Middle frontal gyrus (tissue), 1 donor: ENCODE results near the gene MCF2L.

ENCODE experiments used
- DNase-seq: peaks from one replicate; pipeline ENCODE4 v3.0.0-alpha.2; 2015; ENCODE audit warnings: low spot score; ENCODE audit errors: extremely low spot score

The MCF2L gene

DNA sequence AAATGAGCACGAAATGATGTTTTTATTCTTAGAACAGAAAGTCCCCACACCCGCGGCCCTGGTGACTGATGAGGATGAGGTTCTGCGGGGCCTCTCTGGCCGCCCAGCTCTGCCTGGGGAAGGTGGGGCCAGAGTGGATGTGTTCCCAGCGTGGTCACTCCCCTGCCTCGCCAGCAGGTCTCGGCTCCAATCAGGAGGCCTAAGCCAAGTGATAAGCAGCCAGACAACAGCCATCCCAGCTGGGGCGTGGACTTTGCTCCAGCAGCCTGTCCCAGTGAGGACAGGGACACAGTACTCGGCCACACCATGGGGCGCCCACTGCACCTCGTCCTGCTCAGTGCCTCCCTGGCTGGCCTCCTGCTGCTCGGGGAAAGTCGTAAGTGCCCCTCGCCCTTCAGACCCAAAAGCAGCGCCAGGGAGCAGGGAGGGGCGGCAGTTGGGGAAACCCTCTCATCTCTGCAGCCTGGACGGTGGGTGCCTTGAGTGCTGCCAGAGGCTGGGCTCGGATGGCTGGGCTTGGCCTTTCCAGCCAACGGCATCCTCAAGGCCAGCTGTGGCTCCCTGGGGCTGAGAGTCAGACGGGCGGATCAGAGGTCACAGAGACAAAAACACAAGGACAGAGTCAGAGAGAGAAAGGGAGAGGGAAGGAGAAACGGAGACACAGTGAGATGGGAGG, 153.7 kb downstream of the MCF2L start, which contains the start of gene F10:
Gene F10 (plus strand): TSS at position 250 of the 676 bp plus-strand sequence. CDS start 57 bp downstream, at position 307.
- DNase-seq, result no peak

DNA sequence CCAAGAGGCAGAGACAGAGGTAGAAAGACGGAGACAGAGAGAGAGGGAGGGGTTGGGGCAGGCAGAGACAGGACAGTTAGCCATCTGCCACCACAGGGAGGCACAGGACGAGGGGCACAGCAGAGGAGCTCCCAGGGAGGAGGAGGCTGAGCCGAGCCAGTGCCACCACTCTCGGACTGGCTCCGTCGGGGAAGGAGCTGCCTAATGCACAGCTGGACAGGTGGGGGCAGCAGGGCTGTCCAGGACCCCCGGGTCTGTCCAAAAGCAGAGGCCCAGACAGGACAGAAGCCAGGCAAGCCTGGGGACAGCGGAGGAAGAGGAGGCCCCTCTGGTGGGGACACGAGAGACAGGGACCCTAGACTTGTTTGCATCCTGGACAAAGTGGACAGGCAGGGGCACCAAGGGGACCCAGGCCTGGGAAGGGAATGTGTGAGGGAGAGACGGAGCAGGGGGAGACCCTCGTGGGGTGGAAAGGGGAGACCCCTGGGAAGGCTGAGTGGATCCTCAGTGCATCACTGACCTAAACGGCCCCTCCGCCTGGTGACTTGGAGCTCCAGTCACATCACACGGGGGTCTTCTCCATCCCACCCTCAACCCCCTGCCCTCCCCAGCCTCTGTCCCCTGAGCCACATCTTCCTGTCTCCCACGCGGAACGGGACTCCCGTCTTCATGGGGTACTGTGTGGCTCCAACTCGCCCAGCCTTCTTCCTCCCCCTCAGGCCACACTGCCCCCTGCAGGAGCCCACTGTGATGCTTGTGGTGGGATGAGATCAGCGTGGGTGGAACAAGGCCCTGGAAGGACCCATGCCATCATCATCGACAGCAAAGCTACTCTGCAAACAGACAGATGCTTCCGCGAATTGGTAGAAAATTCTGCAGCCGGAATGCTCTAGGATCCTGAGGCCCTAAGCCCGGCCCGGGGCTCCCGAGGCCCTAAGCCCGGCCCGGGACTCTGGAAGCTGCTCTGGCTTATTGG, 154.5 kb downstream of the MCF2L start:
- no peak for DNase-seq

DNA sequence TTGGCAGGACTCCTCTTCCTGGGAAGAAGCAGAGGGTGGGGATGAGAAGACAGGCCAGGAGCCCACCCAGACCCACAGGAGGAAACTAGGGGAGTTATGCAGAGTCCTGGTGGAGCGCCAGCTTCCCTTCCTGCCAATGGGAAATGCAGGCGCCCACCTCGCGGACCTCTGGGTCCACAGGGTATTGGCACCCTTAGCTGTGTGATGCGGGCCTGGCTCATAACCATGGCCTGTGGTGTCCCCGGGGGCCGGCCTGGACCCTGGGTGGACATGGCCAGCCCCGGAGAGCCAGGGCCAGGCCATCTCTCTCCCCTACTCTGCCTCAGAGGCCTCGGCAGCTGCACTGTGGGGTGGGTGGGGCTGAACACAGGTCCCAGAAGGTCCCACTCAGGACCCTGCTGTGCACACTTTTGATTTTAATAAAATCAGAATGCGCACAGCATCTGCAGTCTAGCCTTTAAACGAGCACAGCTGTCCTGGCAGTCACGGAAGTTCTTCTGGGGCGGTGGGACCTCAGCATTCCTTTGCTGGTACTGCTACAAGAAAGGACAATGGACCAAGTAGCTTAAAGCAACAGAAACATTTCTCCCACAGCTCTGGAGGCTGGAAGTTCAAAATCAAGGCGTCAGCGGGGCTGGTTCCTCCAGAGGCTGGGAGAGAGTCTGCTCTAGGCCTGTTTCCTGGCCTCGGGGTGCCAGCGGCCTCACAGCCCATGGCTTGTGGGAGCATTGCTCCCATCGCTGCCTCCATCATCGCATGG, 155.4 kb downstream of the MCF2L start:
- no peak for DNase-seq

DNA sequence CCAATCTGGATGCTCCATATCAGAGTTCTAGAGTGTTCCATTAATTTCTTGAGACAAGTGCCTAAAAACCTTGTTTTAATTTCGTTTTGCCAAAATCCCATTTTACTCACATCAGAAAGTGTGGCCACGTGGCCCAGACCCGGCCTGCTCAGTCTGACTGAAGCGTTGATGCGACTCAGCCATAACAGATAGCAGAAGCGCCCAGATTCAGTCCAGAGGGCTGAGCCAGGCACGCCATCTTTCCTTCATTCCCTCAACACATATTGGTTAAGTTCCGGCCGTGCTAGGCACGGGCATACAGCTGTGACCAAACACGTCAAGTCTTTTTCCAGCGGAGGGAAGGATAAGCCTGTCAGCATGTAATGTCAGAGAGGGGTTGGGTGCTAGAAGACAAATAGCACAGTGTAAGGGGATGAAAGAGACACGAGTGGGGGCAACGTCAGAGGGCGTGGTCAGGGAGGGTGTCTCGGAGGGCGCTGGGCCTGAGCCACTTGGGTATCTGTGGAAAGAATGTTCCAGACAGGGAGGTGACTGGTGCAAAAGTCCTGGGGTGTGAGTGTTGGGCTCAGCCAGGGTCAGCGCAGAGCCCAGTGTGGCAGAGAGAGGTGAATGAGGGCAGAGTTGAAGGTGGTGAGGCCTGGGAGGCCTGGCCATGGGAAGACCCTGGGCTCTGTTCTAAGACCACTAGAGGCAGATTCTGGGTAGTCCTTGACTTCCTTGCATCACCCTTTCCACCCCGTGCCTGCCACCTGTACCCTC, 156.7 kb downstream of the MCF2L start:
- no peak for DNase-seq

DNA sequence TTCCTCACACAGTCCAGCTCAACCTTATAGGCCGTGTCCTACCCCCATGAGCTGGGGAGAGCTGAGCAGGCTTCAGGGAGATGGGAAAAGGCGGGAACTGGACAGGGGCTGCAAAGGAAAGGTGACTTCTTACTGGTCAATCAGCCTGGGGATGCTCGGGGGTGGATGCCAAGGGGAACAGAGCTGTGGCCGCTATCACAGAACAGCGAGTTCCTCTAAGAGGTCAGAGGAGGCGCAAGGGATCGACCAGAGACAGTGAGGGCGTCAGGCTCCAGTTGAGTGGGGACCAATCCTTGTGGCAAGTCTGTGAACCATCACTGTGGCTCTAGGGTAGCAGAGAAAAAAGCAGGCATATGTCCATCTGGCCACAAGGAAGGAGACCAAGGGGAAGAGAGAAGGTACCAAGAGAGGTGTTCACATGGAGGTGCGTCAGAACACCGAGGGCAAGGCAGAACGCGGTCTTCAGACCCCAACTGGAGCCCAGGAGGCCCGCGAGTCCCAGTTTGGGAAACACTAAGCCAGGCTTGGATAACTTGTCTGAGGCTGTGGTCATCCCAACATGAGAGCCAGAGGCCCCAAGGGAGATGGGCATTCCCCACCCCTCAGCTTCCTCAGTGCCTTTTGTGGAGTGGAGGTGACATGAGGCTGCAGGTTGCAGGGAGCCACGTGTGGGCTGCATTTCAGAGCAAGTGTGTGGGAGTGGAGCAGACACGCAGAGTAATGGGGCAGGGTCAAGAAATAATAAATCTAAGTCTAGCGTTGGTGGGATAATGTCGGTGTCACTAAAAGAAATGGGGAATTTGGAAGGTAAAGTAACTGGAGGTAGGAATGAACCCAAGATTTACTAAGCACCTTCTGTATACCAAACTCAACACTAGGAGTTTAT, 157.5 kb downstream of the MCF2L start:
- DNase-seq, result no peak

DNA sequence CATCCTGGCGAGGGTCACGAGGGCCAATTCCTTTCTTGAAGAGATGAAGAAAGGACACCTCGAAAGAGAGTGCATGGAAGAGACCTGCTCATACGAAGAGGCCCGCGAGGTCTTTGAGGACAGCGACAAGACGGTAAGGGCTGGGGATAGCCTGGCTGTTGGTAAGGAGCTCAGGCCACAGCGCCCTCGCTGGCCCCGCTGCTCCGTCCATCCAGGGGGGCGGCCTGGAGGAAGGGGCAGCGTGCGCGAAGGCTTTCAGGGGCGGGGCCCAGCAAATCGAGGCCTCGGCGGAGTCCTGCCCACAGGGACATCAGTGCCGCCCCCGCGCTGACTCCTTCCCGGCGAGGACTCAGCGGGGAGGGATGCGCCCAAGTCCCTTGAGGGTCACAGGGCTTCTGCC, 160.5 kb downstream of the MCF2L start:
- no peak for DNase-seq

DNA sequence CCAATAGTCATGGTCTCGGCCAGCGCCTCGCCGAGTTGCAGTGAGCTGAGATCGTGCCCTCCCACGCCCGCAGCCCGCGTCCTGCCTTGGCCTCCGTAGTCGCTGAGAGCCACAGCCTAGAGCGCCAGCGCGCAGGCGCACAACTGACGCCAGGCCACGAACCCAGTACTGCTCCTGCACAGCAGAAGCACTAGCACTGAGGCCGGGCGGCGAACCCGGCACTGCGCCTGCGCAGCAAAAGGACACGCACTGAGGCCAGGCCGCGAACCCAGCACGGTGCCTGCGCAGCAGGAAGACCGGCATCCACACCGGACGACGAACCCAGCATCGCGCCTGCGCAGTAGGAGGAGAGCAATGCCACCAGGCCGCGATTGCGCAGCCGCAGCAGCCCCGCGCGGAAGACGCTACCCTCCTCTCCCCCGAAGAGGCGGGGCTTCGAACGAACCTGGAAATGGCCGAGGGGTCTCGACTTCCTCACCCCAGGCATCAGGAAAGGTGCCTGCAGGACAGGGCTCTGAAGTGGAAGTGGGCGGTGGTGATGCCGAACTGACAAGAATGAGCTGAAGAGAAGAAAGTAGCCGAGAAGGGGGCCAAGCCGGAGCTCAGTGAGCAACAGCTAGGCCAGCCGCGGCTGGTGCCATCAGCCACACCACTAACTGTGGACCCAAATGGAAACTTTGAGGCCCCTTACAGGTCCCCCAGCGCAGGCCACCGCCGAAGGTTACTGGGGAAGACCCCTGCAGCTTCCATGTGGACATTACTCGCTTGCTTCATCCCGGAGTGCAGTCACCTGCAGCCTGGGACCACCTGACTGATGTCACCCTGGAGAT, 161.1 kb downstream of the MCF2L start:
- DNase-seq, result no peak

DNA sequence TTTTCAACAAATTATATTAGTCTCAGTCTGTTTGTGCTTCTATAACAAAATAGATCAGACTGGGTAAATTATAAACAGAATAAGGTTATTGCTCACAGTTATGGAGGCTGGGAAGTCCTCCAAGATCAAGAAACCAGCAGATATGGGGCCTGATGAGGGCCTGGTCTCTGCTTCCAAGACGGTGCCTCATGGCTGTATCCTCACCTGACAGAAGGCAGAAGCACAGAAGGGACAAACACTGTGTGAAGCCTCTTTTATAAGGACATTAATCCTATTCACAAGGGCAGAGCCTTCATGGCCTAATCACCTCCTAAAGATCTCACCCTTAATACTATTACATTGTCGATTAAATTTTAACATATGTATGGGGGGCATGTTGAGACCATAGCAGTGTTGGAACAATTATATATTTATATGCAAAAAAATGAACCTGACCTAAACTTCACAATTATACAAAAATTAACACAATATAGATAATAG, 166.3 kb downstream of the MCF2L start:
- no peak for DNase-seq

DNA sequence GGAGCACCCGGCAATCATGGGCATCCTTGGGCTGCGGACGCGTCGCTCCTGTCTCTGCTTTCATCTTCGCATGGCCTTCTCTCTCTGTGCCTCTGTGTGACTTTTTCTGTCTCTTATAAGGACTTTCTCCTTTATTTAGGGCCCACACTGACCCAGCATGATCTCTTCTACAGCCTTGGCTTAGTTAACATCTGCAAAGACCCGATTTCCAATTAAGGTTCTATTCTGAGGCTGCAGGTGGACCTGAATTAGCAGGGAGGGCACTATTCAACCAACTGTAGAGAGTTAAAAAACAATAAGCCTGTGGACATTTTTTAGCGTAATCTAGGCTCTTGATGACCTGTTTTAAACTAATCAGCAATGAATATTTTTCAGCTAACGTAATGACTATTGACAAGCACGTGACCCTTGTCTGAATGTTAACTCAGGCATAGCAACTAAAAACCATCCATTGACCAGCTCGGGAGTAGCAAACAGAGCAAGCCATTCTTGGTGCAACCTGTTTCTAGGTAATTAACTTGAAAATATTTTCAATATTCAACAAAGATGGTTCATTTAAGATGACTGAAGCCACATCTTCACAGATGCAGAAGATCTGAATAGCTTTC, 168.8 kb downstream of the MCF2L start:
- no peak for DNase-seq

DNA sequence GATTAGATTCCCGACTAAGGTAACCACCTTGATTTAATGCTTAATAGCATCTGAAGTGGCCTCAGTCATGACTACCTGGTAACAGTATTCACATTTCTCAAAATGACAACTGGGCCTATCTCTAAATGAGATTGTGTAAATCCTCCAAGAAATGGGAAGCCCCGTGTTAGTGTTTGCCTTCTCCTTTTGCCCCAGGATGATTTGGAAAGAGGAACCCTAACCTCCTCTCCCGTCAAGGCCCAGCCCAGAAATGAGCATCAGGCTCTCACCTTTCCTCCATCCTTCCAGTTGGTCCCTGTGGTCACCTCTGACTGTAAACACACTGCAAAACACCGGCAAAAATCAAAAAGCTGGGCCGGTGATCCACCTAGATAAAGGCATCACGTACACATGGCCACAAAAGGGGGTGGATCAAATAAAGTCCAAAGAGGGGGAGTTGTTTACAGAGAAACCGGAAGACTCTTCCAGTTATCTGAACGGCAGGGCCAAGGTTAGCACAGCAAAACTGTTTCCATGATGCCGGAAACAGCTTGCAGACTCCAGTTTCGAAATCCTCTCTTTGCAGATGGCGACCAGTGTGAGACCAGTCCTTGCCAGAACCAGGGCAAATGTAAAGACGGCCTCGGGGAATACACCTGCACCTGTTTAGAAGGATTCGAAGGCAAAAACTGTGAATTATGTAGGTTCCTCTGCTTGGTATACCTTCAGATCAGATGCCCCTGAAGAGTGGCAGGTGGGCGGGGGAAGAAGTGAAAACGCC, 170.0 kb downstream of the MCF2L start:
- no peak for DNase-seq

DNA sequence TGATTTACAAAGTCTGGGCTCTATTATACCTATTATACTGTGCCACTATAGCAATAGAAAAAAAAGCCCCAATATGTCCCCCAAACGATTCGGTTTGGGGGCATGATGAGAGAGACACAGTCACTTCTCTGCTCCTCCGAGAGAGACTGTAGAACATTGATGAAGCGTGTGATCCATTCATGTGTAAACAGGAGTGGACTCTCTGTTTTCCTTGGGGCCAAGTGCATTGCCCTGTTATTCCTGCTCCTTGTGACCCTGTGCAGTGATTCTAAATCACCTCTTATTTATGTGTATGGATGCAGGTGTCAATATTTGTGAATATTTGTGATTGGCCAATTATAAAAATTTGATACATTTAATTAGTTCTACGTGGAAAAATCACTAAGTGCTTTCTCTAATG, 170.6 kb downstream of the MCF2L start:
- no peak for DNase-seq

DNA sequence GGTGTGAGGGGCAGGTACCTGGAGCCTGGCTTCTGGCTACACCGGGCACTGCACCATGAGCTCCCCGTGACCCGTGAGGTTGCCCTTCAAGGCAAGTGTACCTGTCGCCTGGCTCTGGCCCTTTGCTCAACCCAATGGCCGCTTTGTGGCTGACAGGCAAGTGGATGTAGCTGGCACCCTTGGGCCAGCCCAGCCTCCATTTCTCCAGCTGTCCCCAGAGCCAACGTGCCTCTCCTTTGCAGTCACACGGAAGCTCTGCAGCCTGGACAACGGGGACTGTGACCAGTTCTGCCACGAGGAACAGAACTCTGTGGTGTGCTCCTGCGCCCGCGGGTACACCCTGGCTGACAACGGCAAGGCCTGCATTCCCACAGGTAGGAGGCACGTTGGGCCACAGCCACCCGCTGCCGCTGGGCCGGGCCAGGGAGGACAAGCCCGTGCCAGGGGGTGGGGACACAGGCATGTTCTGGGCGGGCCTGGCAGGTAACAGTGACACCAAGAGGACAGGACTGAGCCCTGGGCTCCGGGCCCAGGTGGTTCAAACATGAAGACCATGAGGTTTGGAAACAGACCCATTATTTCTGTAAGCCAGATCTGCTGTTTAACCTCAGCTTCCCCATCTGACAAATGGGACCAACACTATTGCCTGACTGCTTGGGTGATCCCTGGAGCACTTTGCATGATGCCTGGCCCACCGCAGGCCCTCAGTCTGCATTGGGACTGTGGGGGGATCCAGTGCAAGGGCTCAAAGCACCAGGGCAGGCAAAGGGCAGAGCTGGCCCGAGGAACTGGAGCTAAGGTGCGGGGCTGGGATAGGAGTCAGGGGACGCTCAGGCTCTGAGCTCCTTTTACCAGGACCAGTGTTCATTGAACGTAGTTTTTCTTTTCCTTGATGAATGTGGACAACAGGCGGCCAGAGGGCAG, 171.9 kb downstream of the MCF2L start:
- DNase-seq, result no peak

DNA sequence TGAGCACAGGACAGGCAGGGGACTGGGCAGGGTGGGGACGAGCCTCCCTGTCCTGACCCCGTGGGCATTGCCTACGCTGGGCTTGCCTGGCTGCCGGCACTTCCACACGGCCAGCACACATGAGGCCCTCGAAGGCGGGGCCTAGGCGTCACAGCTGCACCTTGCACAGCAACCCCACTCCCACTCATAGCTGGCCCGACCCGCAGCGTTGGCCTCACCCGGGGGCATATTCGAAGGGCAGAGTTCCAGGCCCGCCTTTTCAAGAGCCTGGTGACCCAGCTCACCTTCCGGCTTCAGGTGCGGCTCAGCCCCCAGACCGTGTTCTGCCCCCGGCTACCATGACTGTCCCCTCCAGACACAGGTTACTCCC, 172.6 kb downstream of the MCF2L start:
- no peak for DNase-seq

DNA sequence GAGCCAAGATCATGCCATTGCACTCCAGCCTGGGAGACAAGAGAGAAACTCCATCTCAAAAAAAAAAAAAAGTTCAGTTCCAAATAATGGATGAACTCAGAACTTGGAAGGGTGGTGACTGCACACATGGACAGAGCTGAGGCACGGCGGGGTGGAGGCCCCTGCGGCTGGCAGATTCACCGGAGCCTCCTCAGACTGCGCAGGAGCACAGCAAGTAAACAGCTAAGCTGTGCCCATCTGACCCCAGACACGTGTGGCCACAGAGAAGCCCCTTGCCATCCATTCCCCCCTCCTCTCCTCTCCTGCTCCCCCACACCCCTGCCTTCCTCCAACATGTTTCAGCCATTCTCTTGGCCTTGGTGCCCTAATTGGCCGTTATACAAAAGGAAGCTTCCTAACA, 173.9 kb downstream of the MCF2L start:
- DNase-seq, result no peak

DNA sequence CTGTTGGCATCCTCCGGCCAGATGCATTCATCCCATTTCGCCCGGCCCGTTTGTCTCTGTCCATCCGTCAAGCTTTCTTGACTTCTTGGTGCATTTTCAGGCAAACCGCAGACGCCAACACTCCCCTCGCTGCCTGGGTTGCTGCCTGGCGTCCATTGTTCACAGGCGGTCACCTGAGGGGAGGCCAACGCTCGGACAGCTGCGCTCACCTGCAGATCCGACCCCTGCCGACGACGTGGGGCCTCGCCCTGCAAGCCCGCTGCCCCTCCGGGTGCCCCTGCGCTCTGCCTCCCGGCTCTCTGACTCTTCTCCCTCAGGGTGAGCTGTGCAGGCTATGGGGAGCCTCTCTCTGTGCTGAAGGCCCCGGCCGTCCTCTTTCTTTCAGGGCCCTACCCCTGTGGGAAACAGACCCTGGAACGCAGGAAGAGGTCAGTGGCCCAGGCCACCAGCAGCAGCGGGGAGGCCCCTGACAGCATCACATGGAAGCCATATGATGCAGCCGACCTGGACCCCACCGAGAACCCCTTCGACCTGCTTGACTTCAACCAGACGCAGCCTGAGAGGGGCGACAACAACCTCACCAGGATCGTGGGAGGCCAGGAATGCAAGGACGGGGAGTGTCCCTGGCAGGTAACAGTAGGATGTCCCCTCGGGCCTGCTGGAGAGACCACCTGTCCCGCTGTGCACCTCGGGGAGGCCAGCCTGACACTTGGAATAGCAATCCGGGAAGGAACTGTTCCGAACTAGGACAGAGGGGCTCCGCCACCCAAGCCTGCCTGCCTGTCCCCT, 174.6 kb downstream of the MCF2L start:
- no peak for DNase-seq

DNA sequence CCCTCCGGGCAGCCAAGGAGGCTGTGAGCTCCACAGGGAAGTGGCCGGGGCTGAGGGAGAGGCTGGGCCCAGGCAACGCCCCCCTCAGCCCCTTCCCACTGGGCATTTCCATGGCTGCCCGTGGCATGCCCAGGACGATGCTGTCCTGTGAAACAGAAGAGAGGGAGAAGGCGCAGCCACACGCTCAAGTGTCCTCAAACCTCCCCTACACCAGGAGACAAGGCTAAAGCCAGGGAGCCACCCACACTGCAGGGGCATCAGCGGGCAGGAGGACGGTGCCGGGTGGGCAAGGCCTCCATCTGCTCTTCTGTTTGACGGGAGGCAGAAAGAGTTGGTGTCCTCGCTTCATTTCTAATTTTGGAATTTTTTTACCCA, 175.2 kb downstream of the MCF2L start:
- no peak for DNase-seq
